IMR-90 (cell line): ENCODE measurements around the gene ZNF212. TPM values are rescaled to one million over a fixed set of nuclear protein-coding genes. Genes with fewer than 3 reads are reported as not detected.

ENCODE experiments used
- ATAC-seq: fragments of 200-7000 bp; cut with Tn5 transposase; 2 replicates; pipeline ENCODE4 v1.9.1; 2020; ENCODE audit warnings: low read depth, mild to moderate bottlenecking, moderate library complexity
- BruUV-seq: library from RNA; stranded (reverse); fragments of 400-500 nt; replicated peaks from 2 replicates; lab custom pipeline; 2021; lab: Mats Ljungman, UMichigan
- CTCF ChIA-PET: fragments of 300-600 bp; formaldehyde crosslinking; extraction: SDS; loops from one replicate; lab custom pipeline; 2021; ENCODE audit warnings: antibody characterized with exemption; lab: Yijun Ruan, JAX
- POLR2A ChIA-PET: fragments of 300-600 bp; sonication (Branson Sonifier 250); formaldehyde crosslinking; loops from one replicate; lab custom pipeline; 2022; ENCODE audit warnings: antibody characterized with exemption; ENCODE audit not compliant: unreplicated experiment; lab: Charles Lee
- DNase-seq: peaks from one replicate; pipeline ENCODE4 v3.0.0; 2013
- H2AFZ ChIP-seq: replicated peaks from 2 replicates; pipeline ENCODE3; 2013; ENCODE audit warnings: low read length, mild to moderate bottlenecking; ENCODE audit not compliant: poor library complexity
- H2AK5ac ChIP-seq: 2 replicates; pipeline ENCODE4 v1.6.1; 2013; ENCODE audit warnings: low read depth, low read length, inconsistent platforms
- H2AK9ac ChIP-seq: replicated peaks from 2 replicates; pipeline ENCODE3; 2013; ENCODE audit warnings: mild to moderate bottlenecking, low read depth, low read length, moderate library complexity; ENCODE audit not compliant: poor library complexity
- H2BK120ac ChIP-seq: 2 replicates; pipeline ENCODE4 v1.6.1; 2013; ENCODE audit warnings: low read depth, low read length, inconsistent platforms
- H2BK15ac ChIP-seq: 3 replicates; pipeline ENCODE4 v1.6.1; 2013; ENCODE audit warnings: low read depth, low read length, inconsistent platforms
- H2BK20ac ChIP-seq: 2 replicates; pipeline ENCODE4 v1.6.1; 2013; ENCODE audit warnings: low read depth, mild to moderate bottlenecking, inconsistent platforms, low read length, moderate library complexity
- H2BK5ac ChIP-seq: 2 replicates; pipeline ENCODE4 v1.6.1; 2013; ENCODE audit warnings: mild to moderate bottlenecking, low read depth, low read length, inconsistent platforms; ENCODE audit not compliant: poor library complexity, severe bottlenecking
- H3K14ac ChIP-seq: replicated peaks from 2 replicates; pipeline ENCODE4 v1.6.1; 2013; ENCODE audit warnings: low read depth, low read length, inconsistent platforms
- H3K18ac ChIP-seq: 2 replicates; pipeline ENCODE4 v1.6.1; 2013; ENCODE audit warnings: low read depth, low read length, control low read depth
- H3K23ac ChIP-seq: 2 replicates; pipeline ENCODE4 v1.6.1; 2013; ENCODE audit warnings: low read depth, low read length, inconsistent platforms
- H3K27ac ChIP-seq: 2 replicates; pipeline ENCODE4 v1.5.1; 2013; ENCODE audit warnings: mild to moderate bottlenecking, control low read depth, low read length; ENCODE audit not compliant: insufficient read depth
- H3K27me3 ChIP-seq: 2 replicates; pipeline ENCODE4 v1.6.1; 2013; ENCODE audit warnings: low read length; ENCODE audit not compliant: control insufficient read depth, insufficient read depth
- H3K36me3 ChIP-seq: 2 replicates; pipeline ENCODE4 v1.6.1; 2013; ENCODE audit warnings: low read length, mixed read lengths; ENCODE audit not compliant: control insufficient read depth, insufficient read depth
- H3K4ac ChIP-seq: 2 replicates; pipeline ENCODE4 v1.6.1; 2013; ENCODE audit warnings: low read depth, low read length, inconsistent platforms
- H3K4me1 ChIP-seq: 2 replicates; pipeline ENCODE4 v1.6.1; 2013; ENCODE audit warnings: low read length, mixed read lengths; ENCODE audit not compliant: control insufficient read depth, insufficient read depth
- H3K4me2 ChIP-seq: 2 replicates; pipeline ENCODE4 v1.6.1; 2013; ENCODE audit warnings: low read depth, mild to moderate bottlenecking, control low read depth, low read length, moderate library complexity
- H3K4me3 ChIP-seq: 2 replicates; pipeline ENCODE4 v1.5.1; 2013; ENCODE audit warnings: low read depth, mild to moderate bottlenecking, control low read depth, low read length, moderate library complexity; ENCODE audit not compliant: insufficient read depth
- H3K56ac ChIP-seq: 2 replicates; pipeline ENCODE4 v1.6.1; 2013; ENCODE audit warnings: low read length, inconsistent platforms; ENCODE audit not compliant: insufficient read depth; ENCODE audit errors: extremely low read depth
- H3K79me1 ChIP-seq, 2 experiments: 2 replicates each; pipeline ENCODE4 v1.6.1; 2013; ENCODE audit warnings: low read length in 2 of 2, inconsistent platforms in 1 of 2, low read depth in 1 of 2
- H3K9ac ChIP-seq: 2 replicates; pipeline ENCODE4 v1.6.1; 2013; ENCODE audit warnings: low read depth, low read length, control low read depth
- H3K9me1 ChIP-seq: 2 replicates; pipeline ENCODE4 v1.6.1; 2013; ENCODE audit warnings: low read length, inconsistent platforms; ENCODE audit not compliant: insufficient read depth
- H3K9me3 ChIP-seq: 2 replicates; pipeline ENCODE4 v1.6.1; 2013; ENCODE audit warnings: low read length; ENCODE audit not compliant: control insufficient read depth, insufficient read depth
- H4K20me1 ChIP-seq: 2 replicates; pipeline ENCODE4 v1.6.1; 2013; ENCODE audit warnings: low read length, inconsistent platforms; ENCODE audit not compliant: insufficient read depth
- H4K5ac ChIP-seq: 2 replicates; pipeline ENCODE4 v1.6.1; 2013; ENCODE audit warnings: mild to moderate bottlenecking, low read depth, low read length, control low read depth
- H4K8ac ChIP-seq, 2 experiments: 2 replicates each; pipeline ENCODE4 v1.6.1; 2013; ENCODE audit warnings: low read depth in 2 of 2, low read length in 2 of 2, control low read depth in 1 of 2, inconsistent platforms in 1 of 2
- H4K91ac ChIP-seq: 2 replicates; pipeline ENCODE4 v1.6.1; 2013; ENCODE audit warnings: low read depth, low read length, inconsistent platforms; ENCODE audit not compliant: insufficient read depth
- BHLHE40 ChIP-seq: fragments of 150-350 bp; IDR thresholded peaks from 2 replicates; pipeline ENCODE4 v1.6.1; 2016; ENCODE audit warnings: mild to moderate bottlenecking, low read depth, low read length
- CEBPB ChIP-seq: IDR thresholded peaks from 2 replicates; pipeline ENCODE4 v1.6.1; 2012; ENCODE audit warnings: low read depth, low read length, improper control_type of control experiment
- CHD1 ChIP-seq: IDR thresholded peaks from 2 replicates; pipeline ENCODE4 v1.6.1; 2012; ENCODE audit warnings: low read depth, low read length, improper control_type of control experiment
- FOS ChIP-seq: fragments of 150-350 bp; IDR thresholded peaks from 2 replicates; pipeline ENCODE4 v1.6.1; 2016; ENCODE audit warnings: low read depth, low read length
- MAFK ChIP-seq: IDR thresholded peaks from 2 replicates; pipeline ENCODE4 v1.6.1; 2012; ENCODE audit warnings: low read depth, low read length, improper control_type of control experiment
- MAZ ChIP-seq: IDR thresholded peaks from 2 replicates; pipeline ENCODE4 v1.6.1; 2012; ENCODE audit warnings: low read depth, mild to moderate bottlenecking, low read length, improper control_type of control experiment, moderate library complexity, borderline replicate concordance
- MXI1 ChIP-seq: IDR thresholded peaks from 2 replicates; pipeline ENCODE4 v1.6.1; 2012; ENCODE audit warnings: low read depth, mild to moderate bottlenecking, low read length, moderate library complexity, borderline replicate concordance
- NFE2L2 ChIP-seq: fragments of 150-350 bp; IDR thresholded peaks from 2 replicates; pipeline ENCODE4 v1.6.1; 2016; ENCODE audit warnings: low read depth, mild to moderate bottlenecking, low read length
- POLR2A ChIP-seq: IDR thresholded peaks from 2 replicates; pipeline ENCODE4 v1.6.1; 2012; ENCODE audit warnings: mild to moderate bottlenecking, low read depth, low read length
- RAD21 ChIP-seq: IDR thresholded peaks from 2 replicates; pipeline ENCODE4 v1.6.1; 2012; ENCODE audit warnings: low read length, improper control_type of control experiment
- RCOR1 ChIP-seq: IDR thresholded peaks from 2 replicates; pipeline ENCODE4 v1.6.1; 2012; ENCODE audit warnings: mild to moderate bottlenecking, low read length, improper control_type of control experiment; ENCODE audit not compliant: insufficient replicate concordance
- RFX5 ChIP-seq: IDR thresholded peaks from 2 replicates; pipeline ENCODE4 v1.8.0; 2012; ENCODE audit warnings: low read depth, mild to moderate bottlenecking, low read length, moderate library complexity
- SMC3 ChIP-seq: fragments of 150-350 bp; IDR thresholded peaks from 2 replicates; pipeline ENCODE4 v1.6.1; 2016; ENCODE audit warnings: low read depth, mild to moderate bottlenecking, antibody characterized with exemption, low read length, moderate library complexity
- WGBS, 2 experiments: methylation state at CpG; one replicate each; pipeline versions ENCODE4 v1.1.5 to v1.1.7; 2013; ENCODE audit warnings: missing lambda C conversion rate in 2 of 2; ENCODE audit not compliant: insufficient read length in 1 of 2; ENCODE audit errors: extremely low coverage in 2 of 2; 5-methylcytosine and 5-hydroxymethylcytosine counted together
- dilution Hi-C: fragments of 300-500 bp; cut with HindIII; formaldehyde crosslinking; loops from one replicate; pipeline ENCODE4 v1.14.3; 2018; ENCODE audit warnings: low sequenced_read_pairs; ENCODE audit not compliant: unreplicated experiment
- in situ Hi-C: fragments of 300-500 bp; cut with MboI; formaldehyde crosslinking; loops from 3 replicates; pipeline ENCODE4 v1.14.3; 2019; ENCODE audit warnings: low sequenced_read_pairs, inconsistent platforms, mixed read lengths
- intact Hi-C: fragments of 100-400 bp; cut with micrococcal nuclease; formaldehyde crosslinking; loops from 2 replicates; pipeline ENCODE4 v1.10.0; 2022
- polyA plus RNA-seq, 3 experiments: library from polyadenylated mRNA; depleted of rRNA; stranded (reverse); fragments of >200 nt; gene quantifications; 2 replicates each; pipeline ENCODE4 v1.2.3, GENCODE V29; 2012; ENCODE audit warnings: low replicate concordance in 1 of 3
- total RNA-seq: library from RNA; depleted of rRNA; stranded (reverse); fragments of >200 nt; gene quantifications from 2 replicates; pipeline ENCODE4 v1.2.3, GENCODE V29; 2012
- TF ChIP-seq, protein P1 (sequence below): fragments of 150-350 bp; IDR thresholded peaks from 2 replicates; pipeline ENCODE4 v1.6.1; 2016; ENCODE audit warnings: low read depth, mild to moderate bottlenecking, low read length, moderate library complexity, borderline replicate concordance
- TF ChIP-seq, protein P2 (sequence below): conservative IDR thresholded peaks from 2 replicates; pipeline ENCODE4 v1.5.1; 2012; ENCODE audit warnings: mild to moderate bottlenecking, low read depth, low read length, improper control_type of control experiment
- TF ChIP-seq, protein P3 (sequence below): fragments of 150-350 bp; IDR thresholded peaks from 2 replicates; pipeline ENCODE4 v1.6.1; 2017; ENCODE audit warnings: mild to moderate bottlenecking, antibody characterized with exemption, low read length, low read depth

The ZNF212 gene
- total and polyA plus RNA-seq, 2 of the 4 experiments (the other 2 are of a cell fraction) = 3.8 to 5.1 TPM

DNA sequence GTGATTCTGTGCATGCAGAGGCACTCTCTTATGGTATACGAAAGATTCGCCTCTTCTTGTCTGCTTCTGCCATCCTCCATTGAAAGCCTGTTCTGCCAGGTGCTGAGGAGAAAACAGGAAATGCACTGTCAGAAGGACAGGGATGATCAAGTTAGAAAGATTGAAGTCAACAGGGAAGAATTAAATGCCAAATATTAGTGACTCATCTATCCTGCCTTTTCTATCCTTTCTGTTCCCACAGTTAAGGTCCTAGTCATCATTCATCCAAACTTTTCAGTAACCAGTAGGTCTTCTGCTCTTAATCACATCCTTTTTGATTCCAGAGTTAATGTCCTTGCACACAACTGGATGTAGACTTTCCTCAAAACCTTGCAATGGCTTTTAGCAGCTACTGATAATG, 17.7 kb downstream of the ZNF212 start:
- WGBS, 2 experiments = no CpG with 5 or more reads among the region's 2 CpGs
- BruUV-seq = no TSS peak
- H3K4me3 ChIP-seq = no peak overlapping the region
- H3K18ac ChIP-seq = no peak overlapping the region
- H4K91ac ChIP-seq = no peak overlapping the region
- H2BK20ac ChIP-seq = no peak overlapping the region
- H3K79me1 ChIP-seq = peaks cover 8 to 12% of the 10 kb centered on the region in 2 experiments; a peak in 1 of 4 replicates
- H3K23ac ChIP-seq = no peak overlapping the region
- H4K5ac ChIP-seq = no peak overlapping the region
- in situ Hi-C loops (no loop called here), intact Hi-C loops (no loop called here), dilution Hi-C loops (no loop called here)
- peaks cover 34% of the 10 kb centered on the region for H3K36me3 ChIP-seq
- no peak overlapping the region for H2BK15ac ChIP-seq
- no peak overlapping the region for H2BK5ac ChIP-seq
- no peak overlapping the region for H2AK5ac ChIP-seq
- H3K27me3 ChIP-seq = no peaks in the 10 kb centered on the region
- CTCF ChIA-PET = no interaction called here
- H2BK120ac ChIP-seq = no peak overlapping the region
- no peak overlapping the region for H2AFZ ChIP-seq
- H4K8ac ChIP-seq = no peak overlapping the region
- H3K56ac ChIP-seq = no peak overlapping the region
- H3K4me2 ChIP-seq = no peak overlapping the region
- H3K4me1 ChIP-seq = peaks cover 3% of the 10 kb centered on the region
- DNase-seq = peak; percentile 56
- no peak overlapping the region for H3K27ac ChIP-seq
- POLR2A ChIA-PET = no interaction called here
- no peak overlapping the region for H3K9ac ChIP-seq
- H3K9me1 ChIP-seq = peaks cover 8% of the 10 kb centered on the region; the same call in 1 of the 2 replicates
- H4K20me1 ChIP-seq = no peaks in the 10 kb centered on the region
- TF ChIP-seq RAD21 = no peak
- TF ChIP-seq BHLHE40 = no peak
- TF ChIP-seq, protein P1, sequence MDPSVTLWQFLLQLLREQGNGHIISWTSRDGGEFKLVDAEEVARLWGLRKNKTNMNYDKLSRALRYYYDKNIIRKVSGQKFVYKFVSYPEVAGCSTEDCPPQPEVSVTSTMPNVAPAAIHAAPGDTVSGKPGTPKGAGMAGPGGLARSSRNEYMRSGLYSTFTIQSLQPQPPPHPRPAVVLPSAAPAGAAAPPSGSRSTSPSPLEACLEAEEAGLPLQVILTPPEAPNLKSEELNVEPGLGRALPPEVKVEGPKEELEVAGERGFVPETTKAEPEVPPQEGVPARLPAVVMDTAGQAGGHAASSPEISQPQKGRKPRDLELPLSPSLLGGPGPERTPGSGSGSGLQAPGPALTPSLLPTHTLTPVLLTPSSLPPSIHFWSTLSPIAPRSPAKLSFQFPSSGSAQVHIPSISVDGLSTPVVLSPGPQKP = no peak
- TF ChIP-seq NFE2L2 = no peak
- TF ChIP-seq, protein P2, sequence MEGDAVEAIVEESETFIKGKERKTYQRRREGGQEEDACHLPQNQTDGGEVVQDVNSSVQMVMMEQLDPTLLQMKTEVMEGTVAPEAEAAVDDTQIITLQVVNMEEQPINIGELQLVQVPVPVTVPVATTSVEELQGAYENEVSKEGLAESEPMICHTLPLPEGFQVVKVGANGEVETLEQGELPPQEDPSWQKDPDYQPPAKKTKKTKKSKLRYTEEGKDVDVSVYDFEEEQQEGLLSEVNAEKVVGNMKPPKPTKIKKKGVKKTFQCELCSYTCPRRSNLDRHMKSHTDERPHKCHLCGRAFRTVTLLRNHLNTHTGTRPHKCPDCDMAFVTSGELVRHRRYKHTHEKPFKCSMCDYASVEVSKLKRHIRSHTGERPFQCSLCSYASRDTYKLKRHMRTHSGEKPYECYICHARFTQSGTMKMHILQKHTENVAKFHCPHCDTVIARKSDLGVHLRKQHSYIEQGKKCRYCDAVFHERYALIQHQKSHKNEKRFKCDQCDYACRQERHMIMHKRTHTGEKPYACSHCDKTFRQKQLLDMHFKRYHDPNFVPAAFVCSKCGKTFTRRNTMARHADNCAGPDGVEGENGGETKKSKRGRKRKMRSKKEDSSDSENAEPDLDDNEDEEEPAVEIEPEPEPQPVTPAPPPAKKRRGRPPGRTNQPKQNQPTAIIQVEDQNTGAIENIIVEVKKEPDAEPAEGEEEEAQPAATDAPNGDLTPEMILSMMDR = no peak
- no peak for TF ChIP-seq RFX5
- no peak for TF ChIP-seq FOS
- TF ChIP-seq CHD1 = no peak
- TF ChIP-seq RCOR1 = no peak
- TF ChIP-seq, protein P3, sequence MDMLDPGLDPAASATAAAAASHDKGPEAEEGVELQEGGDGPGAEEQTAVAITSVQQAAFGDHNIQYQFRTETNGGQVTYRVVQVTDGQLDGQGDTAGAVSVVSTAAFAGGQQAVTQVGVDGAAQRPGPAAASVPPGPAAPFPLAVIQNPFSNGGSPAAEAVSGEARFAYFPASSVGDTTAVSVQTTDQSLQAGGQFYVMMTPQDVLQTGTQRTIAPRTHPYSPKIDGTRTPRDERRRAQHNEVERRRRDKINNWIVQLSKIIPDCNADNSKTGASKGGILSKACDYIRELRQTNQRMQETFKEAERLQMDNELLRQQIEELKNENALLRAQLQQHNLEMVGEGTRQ = no peak
- TF ChIP-seq MAZ = no peak
- no peak for TF ChIP-seq CEBPB
- TF ChIP-seq MXI1 = no peak
- TF ChIP-seq POLR2A = no peak
- TF ChIP-seq MAFK = no peak
- TF ChIP-seq SMC3 = no peak
- no peak overlapping the region for H2AK9ac ChIP-seq
- no peaks in the 10 kb centered on the region for H3K9me3 ChIP-seq
- ATAC-seq = no peak
- no peak overlapping the region for H3K14ac ChIP-seq
- no peak overlapping the region for H3K4ac ChIP-seq
